Loucy (cell line): Measurements from ENCODE around the gene ALDH3A2.

Source experiments
- EZH2phosphoT487 ChIP-seq: fragments of 200-600 bp; IDR thresholded peaks from 2 replicates; pipeline ENCODE4 v1.6.1; 2018; ENCODE audit warnings: antibody characterized with exemption, mild to moderate bottlenecking, moderate library complexity, borderline replicate concordance
- TF ChIP-seq, protein P1 (sequence below): fragments of 200-600 bp; sonication (generic); conservative IDR thresholded peaks from 2 replicates; pipeline ENCODE4 v1.5.1; 2014; ENCODE audit warnings: mild to moderate bottlenecking, antibody characterized with exemption, low read length

DNA sequence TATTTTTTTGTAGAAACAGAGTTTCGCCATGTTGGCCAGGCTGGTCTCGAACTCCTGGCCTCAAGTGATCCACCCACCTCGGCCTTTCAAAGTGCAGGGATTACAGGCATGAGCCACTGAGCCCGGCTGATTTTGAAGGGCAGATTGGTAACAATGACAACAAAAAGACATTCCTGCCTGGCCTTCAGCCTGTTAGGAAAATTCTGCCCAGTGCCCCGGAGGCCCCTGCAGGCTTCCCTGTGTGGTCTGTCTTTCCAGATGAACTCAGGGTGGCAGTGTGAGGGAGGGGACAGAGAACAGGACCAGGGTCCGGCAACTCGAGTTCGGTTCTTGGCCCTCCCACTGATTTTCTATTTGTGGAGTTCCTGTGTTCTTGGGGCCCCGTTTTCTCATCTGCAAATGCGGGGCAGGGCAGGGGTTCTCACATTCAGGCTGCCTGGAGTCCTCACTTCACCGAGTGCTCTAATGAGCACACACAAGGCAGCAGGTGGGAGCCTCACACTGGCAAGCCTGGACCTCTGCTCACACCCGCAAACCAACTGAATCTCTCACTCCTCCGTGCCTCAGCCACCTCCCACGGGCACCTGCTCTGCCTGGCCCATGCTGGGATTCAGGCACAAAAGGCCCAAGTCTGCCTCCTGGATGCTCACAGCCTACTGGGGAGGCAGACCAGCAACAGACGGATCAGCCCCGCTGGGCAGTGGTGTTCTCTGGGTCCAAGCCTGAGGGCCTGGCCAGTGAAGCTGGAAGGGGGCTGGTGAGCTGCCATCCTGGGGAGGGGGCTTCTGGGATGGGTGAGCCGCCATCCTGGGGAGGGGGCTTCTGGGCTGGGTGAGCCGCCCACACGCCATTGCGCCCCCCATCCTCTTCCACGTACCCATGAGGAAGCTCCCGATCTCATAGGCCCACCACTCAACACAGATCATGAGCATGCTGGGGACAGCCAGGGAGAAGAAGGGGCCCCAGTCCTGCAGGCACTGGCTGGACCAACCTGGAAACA, 57.5 kb downstream of the ALDH3A2 start:
- TF ChIP-seq, protein P1, sequence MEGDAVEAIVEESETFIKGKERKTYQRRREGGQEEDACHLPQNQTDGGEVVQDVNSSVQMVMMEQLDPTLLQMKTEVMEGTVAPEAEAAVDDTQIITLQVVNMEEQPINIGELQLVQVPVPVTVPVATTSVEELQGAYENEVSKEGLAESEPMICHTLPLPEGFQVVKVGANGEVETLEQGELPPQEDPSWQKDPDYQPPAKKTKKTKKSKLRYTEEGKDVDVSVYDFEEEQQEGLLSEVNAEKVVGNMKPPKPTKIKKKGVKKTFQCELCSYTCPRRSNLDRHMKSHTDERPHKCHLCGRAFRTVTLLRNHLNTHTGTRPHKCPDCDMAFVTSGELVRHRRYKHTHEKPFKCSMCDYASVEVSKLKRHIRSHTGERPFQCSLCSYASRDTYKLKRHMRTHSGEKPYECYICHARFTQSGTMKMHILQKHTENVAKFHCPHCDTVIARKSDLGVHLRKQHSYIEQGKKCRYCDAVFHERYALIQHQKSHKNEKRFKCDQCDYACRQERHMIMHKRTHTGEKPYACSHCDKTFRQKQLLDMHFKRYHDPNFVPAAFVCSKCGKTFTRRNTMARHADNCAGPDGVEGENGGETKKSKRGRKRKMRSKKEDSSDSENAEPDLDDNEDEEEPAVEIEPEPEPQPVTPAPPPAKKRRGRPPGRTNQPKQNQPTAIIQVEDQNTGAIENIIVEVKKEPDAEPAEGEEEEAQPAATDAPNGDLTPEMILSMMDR, result no peak
- no peak for TF ChIP-seq EZH2phosphoT487
